Coronary artery (tissue), 2 donors: ENCODE results near the gene ASPHD2.

Experiments
- DNase-seq: peaks from one replicate; pipeline ENCODE4 v3.0.0-alpha.2; 2017; ENCODE audit warnings: low spot score
- H3K27ac ChIP-seq, 2 donors: fragments of 200-600 bp; sonication (generic); one replicate each; pipeline ENCODE4 v1.5.1; 2016 to 2019
- H3K4me3 ChIP-seq: fragments of 200-600 bp; sonication (generic); 2 replicates; pipeline ENCODE4 v1.5.1; 2016; ENCODE audit warnings: mild to moderate bottlenecking, moderate library complexity
- TF ChIP-seq, protein P1 (sequence below): fragments of 200-600 bp; sonication (generic); IDR thresholded peaks from one replicate; pipeline ENCODE4 v1.5.1; 2019; ENCODE audit warnings: antibody characterized with exemption

Gene ASPHD2

DNA sequence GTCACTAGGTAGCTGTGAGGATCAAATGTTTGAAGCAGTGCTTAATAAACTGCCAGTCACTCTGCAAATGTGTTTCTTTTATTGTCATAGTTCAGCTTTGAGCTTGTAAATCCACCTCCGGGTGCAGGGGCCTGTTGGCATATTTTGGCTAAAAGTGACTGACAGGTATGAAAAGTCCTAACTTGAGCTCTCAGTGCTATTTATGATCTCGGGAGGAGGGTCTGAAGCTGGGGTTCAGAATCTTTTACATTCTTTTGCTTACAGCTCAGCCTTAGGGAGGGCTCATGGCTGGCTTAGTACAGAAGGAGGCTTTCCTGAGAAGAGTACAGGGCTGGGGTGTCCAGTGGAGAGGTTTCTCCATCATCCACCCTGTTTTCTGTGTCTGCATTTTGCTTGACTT lies 1.5 kb downstream of the ASPHD2 start:
- no peak overlapping the region for H3K4me3 ChIP-seq
- no peak overlapping the region for H3K27ac ChIP-seq
- no peak for DNase-seq
- TF ChIP-seq, protein P1, sequence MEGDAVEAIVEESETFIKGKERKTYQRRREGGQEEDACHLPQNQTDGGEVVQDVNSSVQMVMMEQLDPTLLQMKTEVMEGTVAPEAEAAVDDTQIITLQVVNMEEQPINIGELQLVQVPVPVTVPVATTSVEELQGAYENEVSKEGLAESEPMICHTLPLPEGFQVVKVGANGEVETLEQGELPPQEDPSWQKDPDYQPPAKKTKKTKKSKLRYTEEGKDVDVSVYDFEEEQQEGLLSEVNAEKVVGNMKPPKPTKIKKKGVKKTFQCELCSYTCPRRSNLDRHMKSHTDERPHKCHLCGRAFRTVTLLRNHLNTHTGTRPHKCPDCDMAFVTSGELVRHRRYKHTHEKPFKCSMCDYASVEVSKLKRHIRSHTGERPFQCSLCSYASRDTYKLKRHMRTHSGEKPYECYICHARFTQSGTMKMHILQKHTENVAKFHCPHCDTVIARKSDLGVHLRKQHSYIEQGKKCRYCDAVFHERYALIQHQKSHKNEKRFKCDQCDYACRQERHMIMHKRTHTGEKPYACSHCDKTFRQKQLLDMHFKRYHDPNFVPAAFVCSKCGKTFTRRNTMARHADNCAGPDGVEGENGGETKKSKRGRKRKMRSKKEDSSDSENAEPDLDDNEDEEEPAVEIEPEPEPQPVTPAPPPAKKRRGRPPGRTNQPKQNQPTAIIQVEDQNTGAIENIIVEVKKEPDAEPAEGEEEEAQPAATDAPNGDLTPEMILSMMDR = no peak

DNA sequence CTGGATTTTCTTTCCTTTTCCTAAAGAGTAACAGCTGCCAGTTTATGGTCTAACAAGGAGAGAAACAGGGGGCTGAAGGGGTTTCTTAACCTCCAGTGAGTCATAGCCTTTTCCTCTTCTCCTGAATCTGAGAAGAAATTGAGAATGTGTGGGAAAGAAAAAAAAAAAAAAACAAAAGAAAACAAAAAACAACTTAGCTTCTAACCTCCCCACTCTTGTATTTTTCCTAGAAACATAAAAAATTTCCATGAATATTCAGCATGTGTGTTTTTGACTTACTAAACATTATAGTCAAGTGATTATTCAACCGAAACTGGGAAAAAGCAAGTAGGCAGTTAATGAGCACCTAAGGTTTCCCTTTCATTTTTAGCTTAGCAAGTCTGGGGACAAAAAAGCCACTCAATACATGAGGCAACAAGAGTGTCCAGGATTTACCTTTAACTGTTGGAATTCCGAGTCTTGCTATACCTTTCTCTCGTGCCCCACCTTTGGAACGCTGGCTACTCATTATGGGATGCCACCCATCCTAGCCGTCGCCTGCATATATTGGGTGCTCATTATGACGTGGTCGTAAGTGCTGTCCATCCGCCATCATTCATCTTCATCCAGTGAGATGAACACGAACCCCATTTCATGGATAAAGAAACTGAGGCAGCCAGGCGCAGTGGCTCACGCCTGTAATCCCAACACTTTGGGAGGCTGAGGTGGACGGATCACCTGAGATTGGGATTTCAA lies 2.4 kb downstream of the ASPHD2 start:
- Histone ChIP-seq H3K27ac (no peak overlapping the region), H3K4me3 (no peak overlapping the region)
- DNase-seq = no peak
- TF ChIP-seq, protein P1 = no peak

GRCh38 chr22:26432619-26433311 lies 3.7 kb downstream of the ASPHD2 start:
- TF ChIP-seq, protein P1 = no peak
- DNase-seq = no peak
- Histone ChIP-seq H3K27ac (no peak overlapping the region), H3K4me3 (no peak overlapping the region)

DNA sequence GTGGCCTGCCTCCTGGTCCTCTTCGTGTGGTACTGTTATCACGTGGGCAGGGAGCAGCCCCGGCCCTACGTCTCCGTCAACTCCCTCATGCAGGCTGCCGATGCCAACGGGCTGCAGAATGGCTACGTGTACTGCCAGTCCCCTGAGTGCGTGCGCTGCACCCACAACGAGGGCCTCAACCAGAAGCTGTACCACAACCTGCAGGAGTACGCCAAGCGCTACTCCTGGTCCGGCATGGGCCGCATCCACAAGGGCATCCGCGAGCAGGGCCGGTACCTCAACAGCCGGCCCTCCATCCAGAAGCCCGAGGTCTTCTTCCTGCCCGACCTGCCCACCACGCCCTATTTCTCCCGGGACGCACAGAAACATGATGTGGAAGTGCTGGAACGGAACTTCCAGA lies 4.7 kb downstream of the ASPHD2 start:
- no peak for DNase-seq
- Histone ChIP-seq H3K27ac (no peak overlapping the region), H3K4me3 (no peak overlapping the region)
- TF ChIP-seq, protein P1 = no peak

DNA sequence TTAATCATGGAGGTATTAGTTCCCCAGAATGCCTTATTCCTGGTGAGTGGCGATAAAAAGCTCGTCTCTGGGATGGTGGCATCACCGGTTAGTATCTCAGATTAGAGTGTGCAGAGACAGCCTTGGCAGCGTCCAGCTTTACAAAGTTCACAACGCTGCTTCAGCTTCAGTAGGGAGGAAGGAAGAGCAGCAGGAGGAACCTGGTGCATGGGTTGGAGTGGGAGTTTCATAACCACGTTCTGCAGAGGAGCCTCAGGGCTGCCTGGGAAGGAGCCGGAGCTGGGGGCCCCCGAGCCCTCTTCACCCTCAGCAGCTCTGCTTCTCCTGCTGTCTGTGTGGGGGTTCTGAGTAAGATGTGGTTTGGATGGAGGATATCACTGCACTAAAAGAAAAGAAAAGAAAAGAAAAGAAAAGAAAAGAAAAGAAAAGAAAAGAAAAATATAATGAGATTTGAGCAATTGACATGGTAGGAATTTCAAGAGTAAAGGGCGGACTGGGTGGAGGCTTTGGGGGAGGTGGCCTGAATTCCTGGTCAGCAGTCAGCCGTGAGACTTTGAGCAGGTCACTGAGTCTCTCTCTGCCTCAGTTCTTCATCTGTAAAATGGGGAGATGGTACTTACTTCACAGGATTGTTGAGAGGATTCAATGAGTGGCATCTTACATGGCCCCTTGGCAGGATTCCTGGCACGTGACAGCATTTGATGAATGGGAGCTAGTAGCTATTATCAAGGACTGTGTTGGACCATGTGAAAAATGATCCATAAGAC lies 6.5 kb downstream of the ASPHD2 start:
- Histone ChIP-seq H3K27ac (no peak overlapping the region), H3K4me3 (no peak overlapping the region)
- TF ChIP-seq, protein P1 = no peak
- no peak for DNase-seq

- no peak for DNase-seq
- Histone ChIP-seq H3K4me3 (no peak overlapping the region), H3K27ac (no peak overlapping the region)
Observed at GRCh38 chr22:26436903-26437515, 7.9 kb downstream of the ASPHD2 start.

More at GRCh38 chr22:26436903-26437515, 7.9 kb downstream of the ASPHD2 start:
- TF ChIP-seq, protein P1 = no peak
